B cell (primary cell): ENCODE data around the gene CEMIP. TPM values are rescaled to one million over a fixed set of nuclear protein-coding genes. Genes with fewer than 3 reads are reported as not detected.

Experiments
- ATAC-seq: fragments of 200-7000 bp; cut with Tn5 transposase; one replicate; pipeline ENCODE4 v1.10.0; 2021; ENCODE audit warnings: low read depth, mild to moderate bottlenecking, moderate number of reproducible peaks, moderate library complexity
- CTCF ChIA-PET: fragments of 350-600 bp; sonication (Branson Sonifier 250); formaldehyde crosslinking; loops from one replicate; lab custom pipeline; 2021; ENCODE audit warnings: antibody characterized with exemption, inconsistent platforms; lab: Charles Lee
- POLR2A ChIA-PET: fragments of 350-600 bp; sonication (Branson Sonifier 250); formaldehyde crosslinking; loops from one replicate; lab custom pipeline; 2021; ENCODE audit warnings: antibody characterized with exemption; lab: Charles Lee
- DNase-seq: peaks from one replicate; pipeline ENCODE4 v3.0.0; 2013
- H2AFZ ChIP-seq: 2 replicates; pipeline ENCODE4 v1.6.1; 2012; ENCODE audit warnings: mild to moderate bottlenecking, low read depth, low read length; ENCODE audit not compliant: insufficient read depth, poor library complexity, severe bottlenecking
- H3K27ac ChIP-seq, 2 donors: 1 replicate in 1 of 2; 2 replicates in 1 of 2; pipeline ENCODE4 v1.5.1; 2012 to 2013; ENCODE audit warnings: low read length in 2 of 2, mild to moderate bottlenecking in 2 of 2, moderate library complexity in 1 of 2
- H3K27me3 ChIP-seq, 4 experiments: fragments of 200-600 bp in 1 of 4; sonication (generic) in 1 of 4; replicated peaks in 1 of 4; 1 replicate in 2 of 4; 2 replicates in 2 of 4; pipeline versions ENCODE4 v1.6.1 to v1.7.0; 2013 to 2016; ENCODE audit warnings: low read length in 3 of 4, mild to moderate bottlenecking in 2 of 4, mixed read lengths in 1 of 4, moderate library complexity in 1 of 4; ENCODE audit not compliant: insufficient read depth in 4 of 4, control insufficient read depth in 3 of 4; ENCODE audit errors: control extremely low read depth in 1 of 4
- H3K36me3 ChIP-seq, 2 experiments: replicated peaks in 1 of 2; 1 replicate in 1 of 2; 2 replicates in 1 of 2; pipeline versions ENCODE4 v1.6.1 to v1.7.1; 2013; ENCODE audit warnings: low read length in 1 of 2; ENCODE audit not compliant: insufficient read depth in 2 of 2, control insufficient read depth in 1 of 2; ENCODE audit errors: control extremely low read depth in 1 of 2, extremely low read depth in 1 of 2
- H3K4me1 ChIP-seq, 2 donors: fragments of 200-600 bp in 1 of 2; sonication (generic) in 1 of 2; 1 replicate in 1 of 2; 2 replicates in 1 of 2; pipeline versions ENCODE4 v1.5.1 to v1.6.1; 2013 to 2017; ENCODE audit warnings: low read length in 2 of 2; ENCODE audit not compliant: control insufficient read depth in 2 of 2, insufficient read depth in 2 of 2
- H3K4me2 ChIP-seq: replicated peaks from 2 replicates; pipeline ENCODE3; 2012; ENCODE audit warnings: mild to moderate bottlenecking, low read depth, low read length; ENCODE audit not compliant: poor library complexity, severe bottlenecking
- H3K4me3 ChIP-seq, 5 experiments: fragments of 200-600 bp in 1 of 5; sonication (generic) in 1 of 5; 1 replicate in 3 of 5; 2 replicates in 2 of 5; pipeline versions ENCODE4 v1.5.1 to v1.7.0; 2011 to 2016; ENCODE audit warnings: low read length in 4 of 5, mild to moderate bottlenecking in 4 of 5, low read depth in 2 of 5, control low read depth in 1 of 5, moderate library complexity in 1 of 5; ENCODE audit not compliant: insufficient read depth in 1 of 5; ENCODE audit errors: control extremely low read depth in 1 of 5, extremely low read depth in 1 of 5
- H3K79me2 ChIP-seq: fragments of 200-600 bp; sonication (generic); one replicate; pipeline ENCODE4 v1.6.0; 2016; ENCODE audit warnings: low read length; ENCODE audit not compliant: control insufficient read depth, insufficient read depth
- H3K9ac ChIP-seq: fragments of 200-600 bp; sonication (generic); 2 replicates; pipeline ENCODE4 v1.6.1; 2017; ENCODE audit warnings: mild to moderate bottlenecking, low read length, moderate library complexity
- H3K9me3 ChIP-seq, 3 donors: one replicate each; pipeline versions ENCODE4 v1.6.1 to v1.7.1; 2013; ENCODE audit warnings: low read length in 2 of 3; ENCODE audit not compliant: control insufficient read depth in 2 of 3, insufficient read depth in 1 of 3; ENCODE audit errors: control extremely low read depth in 1 of 3
- H4K20me1 ChIP-seq: 2 replicates; pipeline ENCODE4 v1.6.0; 2012; ENCODE audit warnings: mild to moderate bottlenecking, low read length; ENCODE audit not compliant: insufficient read depth, control insufficient read depth, poor library complexity, severe bottlenecking
- H3K27ac Mint-ChIP-seq: one replicate; pipeline ENCODE4 v1.8.0; 2021; ENCODE audit warnings: mixed read lengths
- H3K27me3 Mint-ChIP-seq: one replicate; pipeline ENCODE4 v1.8.0; 2021; ENCODE audit warnings: mixed read lengths
- H3K4me1 Mint-ChIP-seq: one replicate; pipeline ENCODE4 v1.8.0; 2021; ENCODE audit warnings: mixed read lengths
- H3K4me3 Mint-ChIP-seq: one replicate; pipeline ENCODE4 v1.8.0; 2021; ENCODE audit warnings: mixed read lengths
- H3K9me3 Mint-ChIP-seq: one replicate; pipeline ENCODE4 v1.8.0; 2022; ENCODE audit warnings: mixed read lengths; ENCODE audit not compliant: insufficient read depth
- WGBS: methylation state at CpG from one replicate; pipeline ENCODE4 v1.1.5; 2013; ENCODE audit warnings: missing lambda C conversion rate; ENCODE audit not compliant: insufficient coverage; 5-methylcytosine and 5-hydroxymethylcytosine counted together
- intact Hi-C: fragments of 100-400 bp; cut with micrococcal nuclease; formaldehyde crosslinking; loops from one replicate; pipeline ENCODE4 v1.10.0; 2022
- polyA plus RNA-seq: library from polyadenylated mRNA; depleted of rRNA; stranded (reverse); fragments of >200 nt; gene quantifications from 2 replicates; pipeline ENCODE4 v1.2.3, GENCODE V29; 2012
- total RNA-seq, 2 donors: library from RNA; stranded (reverse); fragments of 120-200 nt in 1 of 2; gene quantifications; 1 replicate in 1 of 2; 2 replicates in 1 of 2; pipeline versions ENCODE4 v1.2.3 to v1.2.4, GENCODE V29; 2013 to 2022
- TF ChIP-seq, protein P1 (sequence below): fragments of 200-600 bp; IDR thresholded peaks from one replicate; pipeline ENCODE4 v1.8.0; 2022; ENCODE audit warnings: antibody characterized with exemption, mild to moderate bottlenecking

Gene CEMIP
- total and polyA plus RNA-seq, 2 donors (not counting 1 experiment from before 2014, with no cell fraction given): 0.32 TPM; not detected in 1

DNA sequence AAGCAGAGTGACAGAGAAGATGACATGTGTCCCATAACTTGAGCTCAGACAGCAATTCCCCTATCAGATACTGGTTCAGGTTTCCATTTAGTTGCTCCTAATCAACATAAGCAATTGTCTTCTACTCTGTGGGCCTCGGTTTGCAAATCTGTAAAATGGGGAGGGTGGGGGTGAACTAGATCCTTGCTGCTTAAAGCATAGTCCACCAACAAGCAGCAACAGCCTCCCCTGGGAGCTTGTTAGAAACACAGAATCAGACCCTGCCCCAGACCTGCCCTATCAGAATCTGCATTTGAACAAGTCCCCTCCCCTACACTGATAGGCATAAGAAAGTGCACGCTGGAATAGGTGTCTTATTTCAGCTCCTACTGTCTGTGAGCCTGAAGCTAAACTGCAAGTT lies 87.8 kb downstream of the CEMIP start:
- H3K9ac ChIP-seq: no peak overlapping the region
- no peaks in the 10 kb centered on the region for H3K79me2 ChIP-seq
- no peak overlapping the region for H2AFZ ChIP-seq
- H3K4me3 Mint-ChIP-seq: no peak overlapping the region
- ChIA-PET CTCF (no interaction called here), POLR2A (no interaction called here)
- H3K4me3 ChIP-seq: no peak overlapping the region
- H3K36me3 ChIP-seq: no peaks in the 10 kb centered on the region
- H3K27ac Mint-ChIP-seq: no peak overlapping the region
- TF ChIP-seq, protein P1, sequence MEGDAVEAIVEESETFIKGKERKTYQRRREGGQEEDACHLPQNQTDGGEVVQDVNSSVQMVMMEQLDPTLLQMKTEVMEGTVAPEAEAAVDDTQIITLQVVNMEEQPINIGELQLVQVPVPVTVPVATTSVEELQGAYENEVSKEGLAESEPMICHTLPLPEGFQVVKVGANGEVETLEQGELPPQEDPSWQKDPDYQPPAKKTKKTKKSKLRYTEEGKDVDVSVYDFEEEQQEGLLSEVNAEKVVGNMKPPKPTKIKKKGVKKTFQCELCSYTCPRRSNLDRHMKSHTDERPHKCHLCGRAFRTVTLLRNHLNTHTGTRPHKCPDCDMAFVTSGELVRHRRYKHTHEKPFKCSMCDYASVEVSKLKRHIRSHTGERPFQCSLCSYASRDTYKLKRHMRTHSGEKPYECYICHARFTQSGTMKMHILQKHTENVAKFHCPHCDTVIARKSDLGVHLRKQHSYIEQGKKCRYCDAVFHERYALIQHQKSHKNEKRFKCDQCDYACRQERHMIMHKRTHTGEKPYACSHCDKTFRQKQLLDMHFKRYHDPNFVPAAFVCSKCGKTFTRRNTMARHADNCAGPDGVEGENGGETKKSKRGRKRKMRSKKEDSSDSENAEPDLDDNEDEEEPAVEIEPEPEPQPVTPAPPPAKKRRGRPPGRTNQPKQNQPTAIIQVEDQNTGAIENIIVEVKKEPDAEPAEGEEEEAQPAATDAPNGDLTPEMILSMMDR: no peak
- no peaks in the 10 kb centered on the region for H3K27me3 Mint-ChIP-seq
- intact Hi-C loops: no loop called here
- H3K27ac ChIP-seq: no peak overlapping the region
- ATAC-seq: no peak
- no peaks in the 10 kb centered on the region for H3K4me1 ChIP-seq
- H3K4me2 ChIP-seq: no peak overlapping the region
- no peaks in the 10 kb centered on the region for H3K27me3 ChIP-seq
- WGBS: 80% methylated on average over 1 of the region's 2 CpGs
- no peaks in the 10 kb centered on the region for H3K9me3 Mint-ChIP-seq
- no peaks in the 10 kb centered on the region for H3K9me3 ChIP-seq
- no peaks in the 10 kb centered on the region for H4K20me1 ChIP-seq
- no peaks in the 10 kb centered on the region for H3K4me1 Mint-ChIP-seq
- no peak for DNase-seq

DNA sequence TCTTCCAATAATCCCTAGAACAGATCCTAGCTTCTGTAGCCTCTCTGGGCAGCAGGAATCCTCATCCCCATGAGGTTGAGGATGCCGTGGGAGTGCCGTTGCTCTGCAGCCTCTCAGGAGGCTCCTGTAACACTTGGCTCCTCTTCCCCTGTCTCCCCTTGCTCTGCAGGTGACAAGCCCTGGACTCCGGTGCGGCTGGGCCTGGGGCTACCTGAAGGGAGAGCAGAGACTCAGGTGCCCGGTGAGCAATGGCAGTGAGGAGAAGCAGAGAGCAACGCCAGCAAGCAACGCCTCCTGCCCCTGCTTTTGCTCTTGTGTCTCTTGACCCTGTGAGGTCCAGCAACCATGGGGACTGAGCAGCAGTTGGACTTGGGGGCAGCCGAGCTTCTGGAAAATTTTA lies 91.2 kb downstream of the CEMIP start:
- CTCF ChIA-PET: interaction anchor here (1.1 kb wide), 1 partner anchor 99 kb away, joined by 3 read pairs; no protein-coding TSS in a partner anchor
- intact Hi-C loops: no loop called here

More for the DNA sequence above, 91.2 kb downstream of the CEMIP start:
- Histone ChIP-seq H2AFZ (no peak overlapping the region), H3K9ac (no peak overlapping the region), H3K4me2 (no peak overlapping the region), H3K4me1 (no peaks in the 10 kb centered on the region), H3K36me3 (no peaks in the 10 kb centered on the region), H4K20me1 (no peaks in the 10 kb centered on the region), H3K79me2 (no peaks in the 10 kb centered on the region), H3K27ac (no peak overlapping the region), H3K4me3 (no peak overlapping the region), H3K9me3 (no peaks in the 10 kb centered on the region), H3K27me3 (no peaks in the 10 kb centered on the region)
- no peak overlapping the region for H3K27ac Mint-ChIP-seq
- H3K4me1 Mint-ChIP-seq: no peaks in the 10 kb centered on the region
- H3K4me3 Mint-ChIP-seq: no peak overlapping the region
- ATAC-seq: no peak
- POLR2A ChIA-PET: no interaction called here
- 94% methylated on average over 8 of the region's 8 CpGs for WGBS
- H3K9me3 Mint-ChIP-seq: no peaks in the 10 kb centered on the region
- H3K27me3 Mint-ChIP-seq: no peaks in the 10 kb centered on the region
- TF ChIP-seq, protein P1: no peak
- no peak for DNase-seq
